ENCODE data around the gene SEC24D.

GRCh38 chr4:118821590-118822293 is 14.2 kb downstream of the SEC24D start:
- TF ChIP-seq ZNF274 (IDR thresholded peaks at IDR 0.05; ENCODE audit: borderline replicate concordance, extremely low read depth, low read length) = no peak
- no peak for TF ChIP-seq ATF2 (IDR thresholded peaks at IDR 0.05; ENCODE audit: low read length)
- no peak for TF ChIP-seq SP2 (IDR thresholded peaks at IDR 0.05; ENCODE audit: low read length)
- TF ChIP-seq CTCF (IDR thresholded peaks at IDR 0.05; ENCODE audit: control extremely low read depth in 1 of 3, insufficient read depth in 1 of 3, low read depth in 1 of 3, low read length in 3 of 3) = no peak
- no peak for TF ChIP-seq EZH2 (IDR thresholded peaks at IDR 0.05; ENCODE audit: low read depth, low read length, severe bottlenecking)
- TF ChIP-seq EP300 (IDR thresholded peaks at IDR 0.05; ENCODE audit: borderline replicate concordance in 1 of 2, low read depth in 2 of 2, low read length in 2 of 2) = no peak
- TF ChIP-seq YY1 (IDR thresholded peaks at IDR 0.05; ENCODE audit: low read depth, low read length) = no peak
- no peak for TF ChIP-seq CBX5 (IDR thresholded peaks at IDR 0.05; ENCODE audit: low read depth, low read length)
- TF ChIP-seq SIN3A (conservative IDR thresholded peaks at IDR 0.05 in 1 of 2, IDR thresholded peaks at IDR 0.05 in 1 of 2; ENCODE audit: low read depth in 1 of 2, low read length in 2 of 2) = no peak
- TF ChIP-seq, protein P1, sequence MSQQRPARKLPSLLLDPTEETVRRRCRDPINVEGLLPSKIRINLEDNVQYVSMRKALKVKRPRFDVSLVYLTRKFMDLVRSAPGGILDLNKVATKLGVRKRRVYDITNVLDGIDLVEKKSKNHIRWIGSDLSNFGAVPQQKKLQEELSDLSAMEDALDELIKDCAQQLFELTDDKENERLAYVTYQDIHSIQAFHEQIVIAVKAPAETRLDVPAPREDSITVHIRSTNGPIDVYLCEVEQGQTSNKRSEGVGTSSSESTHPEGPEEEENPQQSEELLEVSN (IDR thresholded peaks at IDR 0.05) = no peak
- no peak for TF ChIP-seq CHD2 (IDR thresholded peaks at IDR 0.05; ENCODE audit: low read length)
- TF ChIP-seq SP1 (IDR thresholded peaks at IDR 0.05; ENCODE audit: low read depth, low read length) = no peak
- no peak for TF ChIP-seq PHF8 (conservative IDR thresholded peaks at IDR 0.05; ENCODE audit: low read depth, low read length)
- no peak for TF ChIP-seq POLR2AphosphoS5 (IDR thresholded peaks at IDR 0.05; ENCODE audit: low read depth, low read length)
